Measurements from ENCODE around the gene TOM1. TPM values are rescaled to one million over a fixed set of nuclear protein-coding genes. Genes with fewer than 3 reads are reported as not detected.
A peak's percentile ranks its signal among the peaks of the same experiment; 100 is the strongest.

Gene TOM1
- total RNA-seq, 1 donor, result 118 TPM

GRCh38 chr22:35352214-35353111, 52.8 kb downstream of the TOM1 start:
- H3K79me2 ChIP-seq (ENCODE audit: insufficient read depth, low read length), result no peaks in the 10 kb centered on the region
- peak overlapping the region; percentile 37 for H3K4me3 ChIP-seq (ENCODE audit: insufficient read depth, low read length)
- no peak overlapping the region for H2AFZ ChIP-seq (ENCODE audit: low read length)
- H3K27me3 ChIP-seq (ENCODE audit: insufficient read depth, low read length), result no peaks in the 10 kb centered on the region
- peaks cover 26% of the 10 kb centered on the region for H3K4me1 ChIP-seq (ENCODE audit: insufficient read depth, low read length)
- peaks cover 12% of the 10 kb centered on the region for H3K36me3 ChIP-seq (ENCODE audit: insufficient read depth, low read length)
- no peaks in the 10 kb centered on the region for H4K20me1 ChIP-seq (ENCODE audit: insufficient read depth, low read length)
- H3K27ac ChIP-seq (ENCODE audit: low read depth, low read length), result peak overlapping the region; percentile 83
- TF ChIP-seq CTCF (IDR thresholded peaks at IDR 0.05; ENCODE audit: extremely low read depth, low read depth, low read length), result peak; percentile 32
- H3K9me3 ChIP-seq (ENCODE audit: low read depth, low read length), result no peaks in the 10 kb centered on the region
- peak overlapping the region; percentile 51 for H3K4me2 ChIP-seq (ENCODE audit: insufficient read depth, low read length)
- peak; percentile 85 for DNase-seq (ENCODE audit: insufficient read length, low spot score, missing footprints)

GRCh38 chr22:35353318-35353717, 53.6 kb downstream of the TOM1 start:
- peak; percentile 65 for DNase-seq (ENCODE audit: insufficient read length, low spot score, missing footprints)
- Histone ChIP-seq H3K36me3 (ENCODE audit: insufficient read depth, low read length) (peaks cover 4% of the 10 kb centered on the region), H3K4me3 (ENCODE audit: insufficient read depth, low read length) (no peak overlapping the region), H3K27me3 (ENCODE audit: insufficient read depth, low read length) (no peaks in the 10 kb centered on the region), H4K20me1 (ENCODE audit: insufficient read depth, low read length) (no peaks in the 10 kb centered on the region), H3K4me2 (ENCODE audit: insufficient read depth, low read length) (no peak overlapping the region), H3K79me2 (ENCODE audit: insufficient read depth, low read length) (no peaks in the 10 kb centered on the region), H3K4me1 (ENCODE audit: insufficient read depth, low read length) (peaks cover 26% of the 10 kb centered on the region), H3K9me3 (ENCODE audit: low read depth, low read length) (no peaks in the 10 kb centered on the region), H2AFZ (ENCODE audit: low read length) (no peak overlapping the region), H3K27ac (ENCODE audit: low read depth, low read length) (no peak overlapping the region)
- no peak for TF ChIP-seq CTCF (IDR thresholded peaks at IDR 0.05; ENCODE audit: extremely low read depth, low read depth, low read length)

GRCh38 chr22:35354068-35354467, 54.4 kb downstream of the TOM1 start:
- no peaks in the 10 kb centered on the region for H3K36me3 ChIP-seq (ENCODE audit: insufficient read depth, low read length)
- no peaks in the 10 kb centered on the region for H3K27me3 ChIP-seq (ENCODE audit: insufficient read depth, low read length)
- no peaks in the 10 kb centered on the region for H3K9me3 ChIP-seq (ENCODE audit: low read depth, low read length)
- H3K27ac ChIP-seq (ENCODE audit: low read depth, low read length), result no peak overlapping the region
- H3K4me2 ChIP-seq (ENCODE audit: insufficient read depth, low read length), result no peak overlapping the region
- no peak for DNase-seq (ENCODE audit: insufficient read length, low spot score, missing footprints)
- H2AFZ ChIP-seq (ENCODE audit: low read length), result no peak overlapping the region
- TF ChIP-seq CTCF (IDR thresholded peaks at IDR 0.05; ENCODE audit: extremely low read depth, low read depth, low read length), result no peak
- H3K4me1 ChIP-seq (ENCODE audit: insufficient read depth, low read length), result peaks cover 26% of the 10 kb centered on the region
- no peaks in the 10 kb centered on the region for H4K20me1 ChIP-seq (ENCODE audit: insufficient read depth, low read length)
- no peak overlapping the region for H3K4me3 ChIP-seq (ENCODE audit: insufficient read depth, low read length)
- no peaks in the 10 kb centered on the region for H3K79me2 ChIP-seq (ENCODE audit: insufficient read depth, low read length)

- H3K9me3 ChIP-seq (ENCODE audit: low read depth, low read length), result no peaks in the 10 kb centered on the region
- no peak for TF ChIP-seq CTCF (IDR thresholded peaks at IDR 0.05; ENCODE audit: extremely low read depth, low read depth, low read length)
- H3K4me1 ChIP-seq (ENCODE audit: insufficient read depth, low read length), result peaks cover 8% of the 10 kb centered on the region
- DNase-seq (ENCODE audit: insufficient read length, low spot score, missing footprints), result peak; percentile 80
- no peak overlapping the region for H3K27ac ChIP-seq (ENCODE audit: low read depth, low read length)
- H2AFZ ChIP-seq (ENCODE audit: low read length), result no peak overlapping the region
- no peaks in the 10 kb centered on the region for H3K36me3 ChIP-seq (ENCODE audit: insufficient read depth, low read length)
- no peaks in the 10 kb centered on the region for H3K79me2 ChIP-seq (ENCODE audit: insufficient read depth, low read length)
- no peaks in the 10 kb centered on the region for H3K27me3 ChIP-seq (ENCODE audit: insufficient read depth, low read length)
- no peak overlapping the region for H3K4me3 ChIP-seq (ENCODE audit: insufficient read depth, low read length)
- no peaks in the 10 kb centered on the region for H4K20me1 ChIP-seq (ENCODE audit: insufficient read depth, low read length)
- H3K4me2 ChIP-seq (ENCODE audit: insufficient read depth, low read length), result no peak overlapping the region
Measured at GRCh38 chr22:35357883-35358621, 58.4 kb downstream of the TOM1 start.
